LNCaP clone FGC (cell line): Measurements from ENCODE around the gene TTC23.

Source experiments
- DNase-seq: peaks from one replicate; pipeline ENCODE4 v3.0.0-alpha.2; 2011; ENCODE audit warnings: low read depth
- H3K4me3 ChIP-seq: 2 replicates; pipeline ENCODE4 v1.5.1; 2011; ENCODE audit warnings: mild to moderate bottlenecking, low read depth, low read length, control low read depth
- TF ChIP-seq, protein P1 (sequence below): IDR thresholded peaks from 2 replicates; pipeline ENCODE4 v1.5.1; 2012; ENCODE audit warnings: mild to moderate bottlenecking; ENCODE audit not compliant: control insufficient read depth, insufficient read depth; ENCODE audit errors: extremely low read depth

The TTC23 gene

DNA sequence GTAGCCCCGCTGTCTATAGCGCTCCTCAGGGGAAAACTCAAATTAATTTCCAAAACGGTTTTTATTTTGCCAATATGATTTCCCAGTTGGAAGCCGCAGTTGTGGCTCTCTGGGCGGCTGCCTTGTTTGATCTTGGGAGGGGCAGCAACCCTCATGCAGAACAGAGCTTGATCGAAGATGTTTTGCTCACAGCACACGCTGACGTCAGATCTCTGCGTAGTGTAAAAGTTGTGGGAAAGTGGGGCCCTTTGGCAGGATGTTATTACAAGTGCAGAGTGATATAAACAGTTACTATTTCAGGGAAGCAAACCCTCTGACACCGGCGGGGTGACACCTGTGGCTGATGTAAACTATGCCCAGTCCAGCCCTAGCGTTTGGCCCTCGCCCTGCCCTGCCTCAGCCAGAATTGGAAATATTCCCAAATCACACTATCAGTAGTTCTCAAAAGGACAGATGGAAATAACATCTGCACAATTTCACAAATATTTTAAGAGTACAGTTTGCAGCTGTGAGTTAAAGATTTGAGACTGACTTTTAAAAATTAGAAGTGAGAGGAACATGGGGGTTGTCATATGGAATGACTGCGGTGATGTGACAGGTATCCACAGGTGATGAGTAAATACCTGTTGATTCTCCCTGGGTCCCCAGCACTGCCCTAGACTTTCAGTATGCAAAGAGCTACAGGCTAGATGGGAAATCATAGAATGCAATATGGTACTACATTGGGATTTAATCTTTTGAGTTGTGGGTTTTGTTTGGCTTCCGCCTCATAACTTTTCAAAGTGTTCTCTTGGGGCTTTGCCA lies 142.8 kb downstream of the TTC23 start:
- DNase-seq, result no peak
- TF ChIP-seq, protein P1, sequence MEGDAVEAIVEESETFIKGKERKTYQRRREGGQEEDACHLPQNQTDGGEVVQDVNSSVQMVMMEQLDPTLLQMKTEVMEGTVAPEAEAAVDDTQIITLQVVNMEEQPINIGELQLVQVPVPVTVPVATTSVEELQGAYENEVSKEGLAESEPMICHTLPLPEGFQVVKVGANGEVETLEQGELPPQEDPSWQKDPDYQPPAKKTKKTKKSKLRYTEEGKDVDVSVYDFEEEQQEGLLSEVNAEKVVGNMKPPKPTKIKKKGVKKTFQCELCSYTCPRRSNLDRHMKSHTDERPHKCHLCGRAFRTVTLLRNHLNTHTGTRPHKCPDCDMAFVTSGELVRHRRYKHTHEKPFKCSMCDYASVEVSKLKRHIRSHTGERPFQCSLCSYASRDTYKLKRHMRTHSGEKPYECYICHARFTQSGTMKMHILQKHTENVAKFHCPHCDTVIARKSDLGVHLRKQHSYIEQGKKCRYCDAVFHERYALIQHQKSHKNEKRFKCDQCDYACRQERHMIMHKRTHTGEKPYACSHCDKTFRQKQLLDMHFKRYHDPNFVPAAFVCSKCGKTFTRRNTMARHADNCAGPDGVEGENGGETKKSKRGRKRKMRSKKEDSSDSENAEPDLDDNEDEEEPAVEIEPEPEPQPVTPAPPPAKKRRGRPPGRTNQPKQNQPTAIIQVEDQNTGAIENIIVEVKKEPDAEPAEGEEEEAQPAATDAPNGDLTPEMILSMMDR, result no peak
- H3K4me3 ChIP-seq, result no peak overlapping the region

DNA sequence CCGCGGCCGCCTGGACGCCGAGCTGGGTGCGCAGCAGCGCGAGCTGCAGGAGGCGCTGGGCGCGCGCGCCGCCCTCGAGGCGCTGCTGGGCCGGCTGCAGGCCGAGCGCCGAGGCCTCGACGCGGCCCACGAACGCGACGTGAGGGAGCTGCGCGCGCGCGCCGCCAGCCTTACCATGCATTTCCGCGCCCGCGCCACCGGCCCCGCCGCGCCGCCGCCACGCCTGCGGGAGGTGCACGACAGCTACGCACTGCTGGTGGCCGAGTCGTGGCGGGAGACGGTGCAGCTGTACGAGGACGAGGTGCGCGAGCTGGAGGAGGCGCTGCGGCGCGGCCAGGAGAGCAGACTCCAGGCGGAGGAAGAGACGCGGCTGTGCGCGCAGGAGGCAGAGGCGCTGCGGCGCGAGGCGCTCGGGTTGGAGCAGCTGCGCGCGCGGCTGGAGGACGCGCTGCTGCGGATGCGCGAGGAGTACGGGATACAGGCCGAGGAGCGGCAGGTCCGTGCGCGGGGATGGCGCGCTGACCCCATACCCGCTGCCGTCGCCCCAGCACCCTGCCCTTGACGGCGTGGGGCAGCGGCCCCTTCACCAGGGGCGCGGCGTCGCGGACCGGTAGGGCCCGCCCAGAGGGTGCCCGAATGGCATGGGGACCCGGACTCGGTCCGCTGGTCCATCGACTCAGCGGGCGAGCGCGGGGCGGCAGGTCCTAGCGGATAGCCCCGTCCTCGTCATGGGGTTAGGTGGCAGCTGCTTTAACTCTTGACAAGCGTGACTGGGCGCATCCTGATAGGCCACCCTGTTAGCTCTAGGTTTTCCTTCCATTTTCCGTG lies 143.7 kb downstream of the TTC23 start:
- H3K4me3 ChIP-seq, result no peak overlapping the region
- DNase-seq, result no peak
- TF ChIP-seq, protein P1, result peak; percentile 16; the same call in 1 of the 2 replicates

DNA sequence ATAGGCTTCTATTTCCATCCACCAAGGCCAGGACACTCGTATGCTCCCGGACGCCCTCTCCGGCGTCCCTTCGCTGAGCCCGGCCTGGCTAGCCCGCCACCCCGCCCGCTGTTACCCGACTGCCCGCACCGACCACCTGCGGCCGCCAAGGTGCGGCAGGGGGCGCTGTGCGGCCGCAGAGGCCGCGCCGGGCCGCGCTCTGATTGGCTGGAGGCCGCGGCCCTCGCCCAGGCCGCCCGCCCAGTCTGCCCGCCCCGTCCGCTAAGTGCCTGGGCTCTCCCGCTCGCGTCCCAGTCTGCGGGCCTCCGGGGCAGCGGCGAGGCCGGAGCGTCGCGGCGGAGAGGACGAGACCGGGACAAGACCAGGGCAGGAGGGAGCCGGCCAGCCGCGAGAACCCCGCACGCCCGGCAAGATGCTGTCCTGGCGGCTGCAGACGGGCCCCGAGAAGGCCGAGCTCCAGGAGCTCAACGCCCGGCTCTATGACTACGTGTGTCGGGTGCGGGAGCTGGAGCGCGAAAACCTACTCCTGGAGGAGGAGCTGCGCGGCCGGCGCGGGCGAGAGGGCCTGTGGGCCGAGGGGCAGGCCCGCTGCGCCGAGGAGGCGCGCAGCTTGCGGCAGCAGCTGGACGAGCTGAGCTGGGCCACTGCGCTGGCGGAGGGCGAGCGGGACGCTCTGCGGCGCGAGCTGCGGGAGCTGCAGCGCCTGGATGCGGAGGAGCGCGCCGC lies 144.4 kb downstream of the TTC23 start, which contains the start of gene SYNM:
SYNM (plus strand) TSS at position 293 of the 726 bp plus-strand sequence; CDS start at position 413, 120 bp downstream.
- peak within 1 kb of the TSS; percentile 47 for H3K4me3 ChIP-seq
- TF ChIP-seq, protein P1, result peak; percentile 96
- DNase-seq, result peak; percentile 30

DNA sequence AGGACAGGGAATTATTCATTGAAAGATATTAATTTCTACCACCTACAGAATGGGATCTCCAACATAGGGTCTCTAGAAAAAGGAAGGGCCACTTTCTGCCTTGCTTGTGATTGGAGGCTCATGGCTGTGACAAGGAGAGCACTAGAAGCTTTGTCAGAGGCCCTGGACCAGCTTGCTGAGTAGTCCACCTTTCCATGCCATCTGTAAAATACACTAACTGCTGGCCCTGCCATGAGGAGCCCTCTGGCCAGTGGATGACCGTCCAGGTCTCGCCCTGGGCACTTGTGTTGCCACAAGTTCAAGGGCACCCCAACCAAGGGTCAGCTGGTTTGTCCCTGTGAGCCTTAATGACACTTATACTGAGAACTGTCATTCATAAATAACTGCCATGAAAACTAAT lies 146.1 kb downstream of the TTC23 start:
- TF ChIP-seq, protein P1, result no peak
- no peak for DNase-seq
- no peak overlapping the region for H3K4me3 ChIP-seq

DNA sequence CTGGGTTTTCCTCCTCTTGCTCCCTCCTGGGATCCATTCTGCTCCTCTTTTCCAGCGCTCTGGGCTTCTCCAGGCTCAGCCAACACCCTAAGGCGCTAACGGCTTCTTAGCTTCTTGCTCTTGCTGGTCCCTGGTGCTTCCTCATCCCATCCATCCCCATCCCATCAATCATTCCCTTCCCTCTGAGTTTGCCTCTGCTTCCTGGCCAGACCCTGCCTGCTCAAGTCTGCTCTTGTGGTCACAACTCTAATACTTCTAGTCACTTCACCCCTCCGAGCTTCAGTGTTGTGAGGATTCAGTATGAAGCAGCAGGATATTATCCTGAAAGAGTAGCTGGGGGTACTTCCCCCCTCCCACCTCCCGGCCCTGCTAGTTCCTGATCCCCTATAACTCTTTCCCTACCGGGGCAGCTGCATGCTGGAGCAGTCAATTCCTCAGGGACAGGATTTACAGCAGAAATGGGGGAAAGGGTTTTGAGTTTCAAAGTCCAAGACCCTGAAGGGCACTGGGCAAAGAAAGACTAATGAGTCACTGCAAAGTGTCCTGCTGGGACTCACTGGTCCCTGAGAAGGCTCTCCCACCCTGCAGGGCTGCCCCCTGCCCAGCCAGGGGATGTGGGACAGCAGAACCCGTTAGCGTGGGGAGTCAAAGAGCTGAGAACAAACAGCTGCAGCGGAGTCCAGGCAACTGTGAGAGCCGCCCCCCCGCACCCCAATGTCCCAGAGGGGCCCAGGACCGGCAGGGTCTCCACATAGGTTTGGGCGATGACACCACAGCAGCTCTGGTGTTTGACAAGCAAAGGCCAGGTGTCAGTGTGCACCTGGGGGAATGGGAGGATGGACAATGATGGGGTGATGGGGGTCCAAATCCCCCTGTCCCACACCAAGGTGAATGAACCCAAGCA lies 146.8 kb downstream of the TTC23 start:
- TF ChIP-seq, protein P1, result no peak
- no peak for DNase-seq
- no peak overlapping the region for H3K4me3 ChIP-seq

DNA sequence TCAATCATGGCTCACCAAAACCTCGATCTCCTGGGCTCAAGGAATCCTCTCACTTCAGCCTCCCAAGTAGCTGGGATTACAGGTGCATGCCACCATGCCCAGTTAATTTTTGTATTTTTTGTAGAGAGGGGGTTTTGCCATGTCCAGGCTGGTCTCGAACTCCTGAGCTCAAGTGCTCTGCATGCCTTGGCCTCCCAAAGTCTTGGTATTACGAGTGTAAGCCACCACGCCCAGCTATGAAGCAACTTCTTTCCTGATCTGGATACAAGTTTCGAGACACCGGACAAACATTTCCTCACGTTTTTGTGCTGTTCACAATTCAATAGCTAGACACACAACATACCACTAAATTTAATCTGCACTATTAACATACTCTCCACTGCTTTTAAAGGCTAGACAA lies 147.9 kb downstream of the TTC23 start:
- TF ChIP-seq, protein P1, result no peak
- H3K4me3 ChIP-seq, result no peak overlapping the region
- no peak for DNase-seq
